ENCODE measurements around the gene TBX2. TPM values are rescaled to one million over a fixed set of nuclear protein-coding genes. Genes with fewer than 3 reads are reported as not detected.

TBX2 gene
- total RNA-seq, 1 donor from 2014 or later: 0.23 TPM

GRCh38 chr17:61391595-61392291 lies 7.9 kb upstream of the TBX2 start:
- H3K27me3 Mint-ChIP-seq (ENCODE audit: unreplicated experiment): peaks cover 22% of the 10 kb centered on the region
- peaks cover 12% of the 10 kb centered on the region for H3K4me1 Mint-ChIP-seq (ENCODE audit: unreplicated experiment)
- H3K4me3 Mint-ChIP-seq (ENCODE audit: unreplicated experiment): no peak overlapping the region
- H3K27ac Mint-ChIP-seq (ENCODE audit: unreplicated experiment): no peak overlapping the region
- H3K36me3 Mint-ChIP-seq (ENCODE audit: low read depth, unreplicated experiment): peaks cover 16% of the 10 kb centered on the region
- no peaks in the 10 kb centered on the region for H3K9me3 Mint-ChIP-seq (ENCODE audit: unreplicated experiment)
- TF ChIP-seq, protein P1, sequence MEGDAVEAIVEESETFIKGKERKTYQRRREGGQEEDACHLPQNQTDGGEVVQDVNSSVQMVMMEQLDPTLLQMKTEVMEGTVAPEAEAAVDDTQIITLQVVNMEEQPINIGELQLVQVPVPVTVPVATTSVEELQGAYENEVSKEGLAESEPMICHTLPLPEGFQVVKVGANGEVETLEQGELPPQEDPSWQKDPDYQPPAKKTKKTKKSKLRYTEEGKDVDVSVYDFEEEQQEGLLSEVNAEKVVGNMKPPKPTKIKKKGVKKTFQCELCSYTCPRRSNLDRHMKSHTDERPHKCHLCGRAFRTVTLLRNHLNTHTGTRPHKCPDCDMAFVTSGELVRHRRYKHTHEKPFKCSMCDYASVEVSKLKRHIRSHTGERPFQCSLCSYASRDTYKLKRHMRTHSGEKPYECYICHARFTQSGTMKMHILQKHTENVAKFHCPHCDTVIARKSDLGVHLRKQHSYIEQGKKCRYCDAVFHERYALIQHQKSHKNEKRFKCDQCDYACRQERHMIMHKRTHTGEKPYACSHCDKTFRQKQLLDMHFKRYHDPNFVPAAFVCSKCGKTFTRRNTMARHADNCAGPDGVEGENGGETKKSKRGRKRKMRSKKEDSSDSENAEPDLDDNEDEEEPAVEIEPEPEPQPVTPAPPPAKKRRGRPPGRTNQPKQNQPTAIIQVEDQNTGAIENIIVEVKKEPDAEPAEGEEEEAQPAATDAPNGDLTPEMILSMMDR (IDR thresholded peaks at IDR 0.05; ENCODE audit: unreplicated experiment): no peak
- DNase-seq (ENCODE audit: low spot score): no peak

DNA sequence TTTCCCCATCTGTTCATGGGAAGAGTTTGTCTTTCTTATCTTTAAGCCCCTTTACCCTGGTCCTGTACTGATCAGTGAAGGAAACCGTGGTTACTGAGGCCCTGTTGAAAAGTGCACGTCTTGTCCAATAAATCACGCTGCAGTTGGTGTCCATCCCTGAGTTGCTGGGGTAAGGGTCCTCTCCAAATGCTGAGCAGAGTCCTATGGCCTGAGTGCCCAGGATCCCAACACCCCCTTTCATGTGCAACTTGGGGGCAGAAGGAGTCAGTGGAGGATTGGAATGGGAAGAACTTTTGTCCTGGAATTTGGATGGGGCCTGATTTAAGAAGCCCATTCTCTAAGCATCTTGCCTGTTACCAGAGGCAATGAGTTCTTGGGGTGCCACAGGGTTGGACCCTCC lies 7.0 kb upstream of the TBX2 start:
- TF ChIP-seq, protein P1 (IDR thresholded peaks at IDR 0.05; ENCODE audit: unreplicated experiment): no peak
- Mint-ChIP-seq H3K27ac (ENCODE audit: unreplicated experiment) (no peak overlapping the region), H3K36me3 (ENCODE audit: low read depth, unreplicated experiment) (peaks cover 16% of the 10 kb centered on the region), H3K9me3 (ENCODE audit: unreplicated experiment) (no peaks in the 10 kb centered on the region), H3K4me3 (ENCODE audit: unreplicated experiment) (peak overlapping the region; percentile 21), H3K27me3 (ENCODE audit: unreplicated experiment) (peaks cover 25% of the 10 kb centered on the region), H3K4me1 (ENCODE audit: unreplicated experiment) (peaks cover 14% of the 10 kb centered on the region)
- DNase-seq (ENCODE audit: low spot score): no peak

- no peak overlapping the region for H3K4me3 Mint-ChIP-seq (ENCODE audit: unreplicated experiment)
- no peaks in the 10 kb centered on the region for H3K9me3 Mint-ChIP-seq (ENCODE audit: unreplicated experiment)
- H3K27ac Mint-ChIP-seq (ENCODE audit: unreplicated experiment): no peak overlapping the region
- H3K4me1 Mint-ChIP-seq (ENCODE audit: unreplicated experiment): peaks cover 22% of the 10 kb centered on the region
- peaks cover 32% of the 10 kb centered on the region for H3K27me3 Mint-ChIP-seq (ENCODE audit: unreplicated experiment)
- DNase-seq (ENCODE audit: low spot score): no peak
- TF ChIP-seq, protein P1 (IDR thresholded peaks at IDR 0.05; ENCODE audit: unreplicated experiment): no peak
- H3K36me3 Mint-ChIP-seq (ENCODE audit: low read depth, unreplicated experiment): peaks cover 18% of the 10 kb centered on the region
These were observed 6.1 kb upstream of the TBX2 start for GRCh38 chr17:61393550-61393903.

DNA sequence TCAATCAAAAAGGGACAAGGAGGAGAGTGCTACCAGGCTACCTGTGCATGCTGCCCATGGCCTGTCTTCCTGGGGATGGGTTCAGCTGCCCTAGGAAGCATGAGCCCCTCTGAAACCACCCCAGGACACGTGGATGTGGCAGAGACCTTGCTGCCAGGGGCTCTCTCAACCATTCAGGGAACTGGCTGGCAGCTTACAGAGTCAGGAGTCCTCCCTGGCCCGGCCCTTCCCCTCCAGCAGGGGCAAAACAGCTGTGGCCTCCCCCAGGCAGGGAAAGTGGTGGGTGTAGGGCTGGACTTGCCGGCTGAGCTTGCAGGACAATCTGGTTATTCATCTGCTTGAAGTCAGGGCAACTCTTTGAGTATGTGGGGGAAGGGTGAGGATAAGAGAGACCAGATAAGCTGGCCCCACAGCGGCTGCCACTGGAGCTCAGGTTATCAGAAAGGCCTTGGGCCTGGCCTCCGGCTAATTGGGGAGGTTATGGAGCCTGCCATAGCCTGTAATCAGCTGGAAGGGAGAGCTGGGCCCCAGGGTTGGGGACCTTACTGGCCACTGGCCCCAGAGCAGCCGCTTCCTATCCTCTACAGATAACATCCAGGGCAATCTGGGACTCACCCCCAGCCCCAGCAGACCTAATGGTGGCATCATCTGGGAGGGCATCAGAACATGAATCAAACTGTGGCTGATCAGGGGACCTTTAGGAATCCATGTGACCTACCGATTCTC lies 5.6 kb upstream of the TBX2 start:
- Mint-ChIP-seq H3K4me3 (ENCODE audit: unreplicated experiment) (no peak overlapping the region), H3K27ac (ENCODE audit: unreplicated experiment) (no peak overlapping the region), H3K4me1 (ENCODE audit: unreplicated experiment) (peaks cover 25% of the 10 kb centered on the region), H3K27me3 (ENCODE audit: unreplicated experiment) (peaks cover 33% of the 10 kb centered on the region), H3K9me3 (ENCODE audit: unreplicated experiment) (no peaks in the 10 kb centered on the region), H3K36me3 (ENCODE audit: low read depth, unreplicated experiment) (peaks cover 21% of the 10 kb centered on the region)
- DNase-seq (ENCODE audit: low spot score): no peak
- TF ChIP-seq, protein P1 (IDR thresholded peaks at IDR 0.05; ENCODE audit: unreplicated experiment): no peak
